HG03066 (cell line): Measurements from ENCODE around the gene MYO1E.

Experiments used
- ATAC-seq: cut with Tn5 transposase; IDR thresholded peaks from one replicate; pipeline ENCODE4 v1.9.1; 2021; ENCODE audit warnings: low read depth; ENCODE audit not compliant: unreplicated experiment

MYO1E gene

DNA sequence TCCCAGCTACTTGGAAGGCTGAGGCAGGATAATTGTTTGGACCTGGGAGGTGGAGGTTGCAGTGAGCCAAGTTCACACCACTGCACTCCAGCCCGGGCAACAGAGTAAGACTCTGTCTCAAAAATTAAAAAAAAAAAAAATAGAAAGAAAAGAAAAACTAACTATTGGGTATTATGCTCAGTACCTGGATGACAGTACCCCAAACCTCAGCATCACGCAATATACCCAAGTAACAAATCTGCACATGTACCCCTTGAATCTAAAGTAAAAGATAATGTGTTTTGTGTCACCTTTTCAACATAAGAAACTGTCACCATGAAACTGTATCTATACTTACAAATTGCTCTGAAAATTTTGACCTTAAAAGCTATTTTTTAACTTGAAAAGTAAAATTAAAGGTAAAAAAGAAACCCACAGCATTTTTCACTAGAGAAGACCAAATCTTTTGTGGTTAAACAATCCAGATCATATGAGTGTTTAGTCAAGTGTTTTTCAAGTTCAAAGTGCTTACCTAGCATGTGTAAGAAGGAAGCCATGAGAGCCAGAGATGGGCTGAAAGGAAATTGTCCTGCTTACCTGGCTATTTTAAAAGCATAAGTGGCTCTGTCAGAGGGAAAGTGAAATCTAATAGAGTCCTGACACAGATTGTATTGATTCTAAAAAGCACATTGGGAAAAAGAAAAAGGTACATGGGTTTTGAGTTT lies 50.5 kb downstream of the MYO1E start:
- ATAC-seq = no peak

DNA sequence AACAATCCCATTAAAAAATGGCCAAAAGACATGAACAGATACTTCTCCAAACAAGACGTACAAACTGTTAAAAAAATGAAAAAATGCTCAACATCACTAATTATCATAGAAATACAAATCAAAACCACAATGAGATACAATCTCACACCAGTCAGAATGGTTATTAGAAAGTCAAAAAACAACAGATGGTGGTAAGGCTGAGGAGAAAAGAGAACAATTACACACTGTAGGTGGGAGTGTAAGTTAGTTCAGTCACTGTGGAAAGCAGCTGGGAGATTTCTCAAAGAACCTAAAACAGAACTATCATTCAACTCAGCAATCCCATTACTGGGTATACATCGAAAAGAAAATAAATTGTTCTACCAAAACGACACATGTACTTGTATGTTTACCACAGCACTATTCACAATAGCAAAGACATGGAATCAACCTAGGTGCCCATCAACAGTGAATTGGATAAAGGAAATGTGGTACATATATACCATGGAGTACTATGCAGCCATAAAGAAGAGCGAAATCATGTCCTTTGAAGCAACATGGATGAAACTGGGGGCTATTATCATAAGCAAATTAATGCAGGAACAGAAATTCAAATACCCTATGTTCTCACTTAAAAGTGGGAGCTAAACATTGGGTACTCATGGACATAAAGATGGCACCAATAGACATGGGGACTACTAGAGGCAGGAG lies 51.5 kb downstream of the MYO1E start:
- ATAC-seq = no peak

DNA sequence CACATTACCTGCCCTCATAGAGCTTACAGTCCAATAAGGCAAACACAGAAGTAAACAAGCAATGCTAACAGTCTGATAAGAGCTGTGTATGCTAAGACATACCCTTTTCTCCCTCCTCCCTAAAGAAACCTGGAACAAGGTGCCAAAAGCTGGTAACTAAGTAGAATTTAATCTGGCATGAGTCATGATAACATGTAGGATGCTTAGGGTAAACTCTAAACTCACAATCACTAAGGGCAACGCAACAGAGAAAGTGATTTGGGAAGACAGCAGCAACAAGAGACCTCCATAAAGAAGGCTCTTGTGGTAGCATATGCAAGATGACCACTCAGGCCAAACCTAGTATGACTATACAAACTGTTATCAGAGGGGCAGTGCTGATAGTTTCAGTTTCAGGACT lies 55.5 kb downstream of the MYO1E start:
- no peak for ATAC-seq

DNA sequence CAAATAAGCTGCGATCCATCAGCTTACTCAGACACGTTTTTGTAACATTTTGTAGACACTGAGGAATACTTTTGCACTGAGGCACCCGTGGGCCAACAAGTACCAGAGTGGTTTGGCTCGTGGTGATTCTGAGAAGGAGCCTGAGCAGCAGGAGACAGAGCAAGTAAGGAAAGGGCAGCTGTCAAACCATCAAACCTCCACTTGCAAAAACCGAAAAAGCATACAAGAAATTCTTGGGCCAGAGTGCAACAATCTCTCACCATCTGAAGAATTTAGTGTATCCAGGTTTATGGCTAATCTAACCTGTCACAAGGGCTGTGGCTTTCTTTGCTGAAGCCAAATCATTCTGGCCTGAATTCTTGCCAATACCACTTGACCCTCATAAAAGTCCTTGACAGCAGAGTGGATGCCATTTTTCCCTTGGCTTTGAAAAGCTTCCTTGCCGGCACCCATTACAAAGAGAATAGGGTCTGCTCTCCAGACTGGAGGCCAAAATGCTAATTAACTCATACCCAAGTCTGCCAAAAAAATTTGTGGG lies 56.7 kb downstream of the MYO1E start:
- ATAC-seq = no peak

DNA sequence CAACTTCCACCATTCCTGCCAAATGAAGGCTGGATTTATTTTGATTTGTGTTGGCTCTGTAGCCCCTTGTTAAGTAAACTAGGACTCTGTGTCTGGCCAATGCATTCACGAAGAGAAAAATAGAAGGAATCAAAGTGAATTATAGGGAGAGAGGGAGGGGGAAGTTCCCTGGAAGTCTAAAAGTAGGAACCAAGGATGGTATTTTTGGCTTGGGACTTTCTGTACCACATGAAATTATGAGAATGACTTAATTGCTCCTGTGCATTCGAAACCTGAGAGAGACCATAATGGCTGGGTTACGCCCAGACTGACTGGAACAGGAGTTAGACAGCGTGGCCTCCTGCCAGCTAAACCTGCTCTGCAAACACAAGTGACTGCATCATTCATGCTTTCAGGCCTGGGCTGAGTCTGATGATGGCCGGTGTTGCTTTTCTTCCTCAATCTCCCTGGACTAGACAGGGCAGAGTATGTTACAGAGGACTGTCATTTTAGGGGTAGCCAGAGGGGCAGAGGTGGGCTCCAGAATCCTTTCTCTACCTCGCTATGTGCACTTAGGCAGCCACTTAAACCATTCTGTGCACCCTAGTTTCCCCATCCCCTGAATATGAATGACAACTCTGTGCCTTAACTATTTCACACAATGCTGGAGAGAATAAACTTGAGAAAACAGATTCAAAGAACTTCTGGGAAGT lies 58.9 kb downstream of the MYO1E start:
- peak; percentile 74 for ATAC-seq

DNA sequence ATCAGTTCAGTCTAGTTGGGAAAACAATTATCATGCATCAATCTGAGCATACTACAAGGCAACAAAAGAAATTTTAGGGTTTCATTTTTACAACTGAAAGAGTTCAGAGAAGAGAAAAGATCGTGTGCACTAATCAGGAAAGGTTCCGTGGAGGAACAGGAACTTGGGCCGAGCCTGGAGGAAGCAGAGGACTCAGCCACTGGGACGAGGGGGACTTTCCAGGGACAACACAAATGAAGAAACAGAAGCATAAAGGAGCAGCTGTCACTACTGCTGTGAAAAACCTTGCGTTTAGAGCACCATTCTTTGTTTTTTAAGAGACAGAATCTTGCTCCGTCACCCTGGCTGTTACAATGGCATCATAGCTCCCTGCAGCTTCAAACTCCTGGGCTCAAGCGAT lies 60.5 kb downstream of the MYO1E start:
- ATAC-seq = no peak

DNA sequence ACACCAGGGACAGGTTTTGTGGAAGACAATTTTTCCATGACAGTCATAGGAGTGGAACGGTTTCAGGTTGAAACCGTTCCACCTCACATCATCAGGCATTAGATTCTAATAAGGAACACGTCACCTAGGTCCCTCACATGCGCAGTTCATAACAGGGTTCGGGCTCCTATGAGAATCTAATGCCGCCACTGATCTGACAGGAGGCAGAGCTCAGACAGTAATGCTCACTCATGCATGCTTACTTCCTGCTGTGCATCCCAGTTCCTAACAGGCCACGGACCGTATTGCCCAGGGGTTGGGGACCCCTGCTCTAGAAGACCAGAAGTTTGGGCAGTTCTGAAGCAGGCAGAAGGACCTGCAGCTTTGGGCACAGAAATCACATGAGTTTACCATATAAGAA lies 61.5 kb downstream of the MYO1E start:
- ATAC-seq = no peak

DNA sequence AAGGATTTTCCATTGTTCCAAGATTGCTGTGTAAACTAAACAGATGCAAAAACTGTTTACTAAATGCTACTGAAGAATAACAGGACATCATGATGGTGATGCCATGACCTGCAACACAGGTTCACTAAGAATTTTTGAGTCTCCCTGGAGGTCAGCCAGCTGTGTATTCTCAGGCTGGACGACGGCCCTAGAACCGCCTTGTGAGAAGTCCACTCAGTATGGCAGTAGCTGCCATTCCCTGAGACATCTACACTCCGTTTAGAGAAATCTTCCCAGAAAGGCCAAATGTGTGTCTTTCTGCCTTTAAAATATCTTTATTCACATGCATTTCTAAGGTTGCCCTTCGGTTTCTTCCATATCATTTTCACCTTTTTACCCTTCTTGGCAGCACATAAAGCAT lies 63.3 kb downstream of the MYO1E start:
- no peak for ATAC-seq

DNA sequence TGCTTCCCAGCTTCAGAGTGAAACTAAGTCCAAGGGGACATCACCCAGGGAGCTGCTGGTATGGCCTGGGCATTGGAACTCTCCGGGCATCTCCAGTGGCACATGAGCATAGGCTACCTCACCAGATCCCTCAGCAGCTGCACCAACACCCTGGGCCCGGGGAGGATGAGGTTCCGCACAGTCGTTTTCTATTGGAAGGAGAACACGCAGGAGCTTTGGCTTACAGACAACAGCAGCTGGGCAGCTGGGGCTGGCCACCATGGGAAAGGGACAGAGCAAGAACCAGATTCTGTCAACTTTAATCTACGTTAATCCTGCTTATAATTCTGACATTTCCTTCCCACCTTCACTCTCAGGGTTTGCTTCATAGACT lies 65.5 kb downstream of the MYO1E start:
- no peak for ATAC-seq

DNA sequence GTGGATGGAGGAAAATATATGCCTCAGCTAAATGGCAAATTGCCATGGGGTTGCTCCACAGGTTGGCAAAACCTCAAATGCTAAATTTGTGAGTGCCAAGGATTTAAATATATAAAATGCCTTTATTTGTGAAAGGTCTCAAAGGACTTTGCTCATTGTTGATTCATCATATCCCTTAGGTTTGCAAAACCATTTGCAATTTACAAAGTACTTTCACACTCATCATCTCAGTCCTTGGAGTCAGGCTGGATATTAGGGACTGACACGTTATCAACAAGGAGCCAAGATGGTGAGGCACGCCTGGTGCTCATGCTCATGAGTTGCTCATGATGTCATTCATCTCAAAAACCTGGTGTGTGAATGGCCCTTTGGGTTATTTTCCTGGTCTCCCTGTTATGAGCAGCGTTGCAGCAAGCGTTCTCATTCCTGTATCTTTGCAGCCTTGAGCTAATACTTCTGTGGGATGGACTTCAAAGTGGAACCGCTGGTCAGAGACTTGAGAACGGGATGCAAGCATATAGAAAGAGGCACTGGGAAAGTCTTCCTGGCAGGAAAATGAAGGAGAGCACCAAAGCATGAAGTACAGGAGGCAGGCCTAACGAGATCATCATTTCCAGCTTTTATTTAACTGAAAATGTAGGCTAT lies 66.0 kb downstream of the MYO1E start:
- no peak for ATAC-seq

DNA sequence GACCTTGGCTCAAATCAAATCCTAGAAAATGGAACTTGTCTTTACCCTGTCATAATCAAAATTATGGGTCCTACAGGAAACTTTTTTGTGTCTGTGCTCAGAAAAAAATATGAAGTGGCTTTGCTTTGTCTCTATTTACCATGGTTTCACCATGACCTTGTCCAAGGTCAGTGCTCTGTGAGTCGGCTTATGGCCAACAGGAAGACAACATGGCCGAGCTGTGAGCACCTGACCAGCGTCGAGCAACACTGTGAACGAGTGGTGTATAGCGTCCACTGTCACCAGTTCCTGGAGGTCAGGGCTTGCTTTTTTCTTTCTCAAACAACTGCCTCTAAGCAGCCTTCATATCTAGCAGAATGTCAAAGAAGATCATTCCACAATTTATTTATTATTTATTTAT lies 67.9 kb downstream of the MYO1E start:
- ATAC-seq = no peak

DNA sequence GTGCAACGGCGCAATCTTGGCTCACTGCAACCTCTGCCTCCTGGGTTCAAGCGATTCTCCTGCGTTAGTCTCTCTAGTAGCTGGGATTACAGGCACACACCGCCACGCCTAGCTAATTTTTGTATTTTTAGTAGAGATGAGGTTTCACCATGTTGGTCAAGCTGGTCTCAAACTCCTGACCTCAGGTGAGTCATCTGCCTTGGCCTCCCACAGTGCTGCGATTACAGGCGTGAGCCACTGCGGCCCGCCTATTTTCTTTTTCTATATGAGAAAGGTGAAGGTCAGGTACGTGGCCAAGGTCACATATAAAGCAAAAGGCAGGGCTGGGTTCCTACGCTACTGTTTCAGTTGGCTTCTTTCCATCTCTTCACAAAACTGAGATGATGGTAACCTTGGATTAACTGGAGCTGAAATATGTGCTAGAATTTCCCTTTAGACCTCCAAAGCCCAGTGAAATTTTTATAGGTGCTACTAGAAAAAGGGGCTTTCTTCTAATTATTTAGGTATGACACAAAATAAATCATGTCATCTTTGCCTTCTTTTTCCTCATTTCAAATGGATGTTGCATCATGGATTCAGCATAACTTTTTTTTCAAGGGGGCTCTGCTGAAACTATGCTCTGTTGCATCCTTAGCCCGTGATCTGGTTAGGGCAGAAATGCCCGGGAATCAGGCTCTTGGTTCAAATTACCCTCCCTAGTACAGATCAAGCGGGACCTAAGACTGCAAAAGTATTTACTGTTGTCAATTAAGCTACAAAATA lies 68.5 kb downstream of the MYO1E start:
- no peak for ATAC-seq

DNA sequence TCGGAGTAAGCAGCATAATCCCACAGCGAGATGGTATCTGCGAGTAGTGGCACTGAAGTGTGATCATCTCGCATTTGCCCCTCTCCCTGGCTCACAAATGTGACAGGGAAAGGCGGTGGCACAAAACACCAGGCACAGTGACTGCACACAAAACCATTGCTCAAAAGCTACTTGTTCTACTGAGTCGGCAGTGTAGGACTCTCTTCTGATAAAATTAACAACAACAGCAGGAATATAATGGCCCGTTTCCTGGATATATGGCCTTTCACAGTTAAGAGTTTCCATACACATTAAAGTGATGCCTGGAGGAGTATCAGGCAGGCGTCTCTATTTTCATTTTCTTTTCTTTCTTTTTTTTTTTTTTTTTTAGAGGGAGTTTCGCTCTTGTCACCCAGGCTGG lies 69.0 kb downstream of the MYO1E start:
- ATAC-seq = no peak

DNA sequence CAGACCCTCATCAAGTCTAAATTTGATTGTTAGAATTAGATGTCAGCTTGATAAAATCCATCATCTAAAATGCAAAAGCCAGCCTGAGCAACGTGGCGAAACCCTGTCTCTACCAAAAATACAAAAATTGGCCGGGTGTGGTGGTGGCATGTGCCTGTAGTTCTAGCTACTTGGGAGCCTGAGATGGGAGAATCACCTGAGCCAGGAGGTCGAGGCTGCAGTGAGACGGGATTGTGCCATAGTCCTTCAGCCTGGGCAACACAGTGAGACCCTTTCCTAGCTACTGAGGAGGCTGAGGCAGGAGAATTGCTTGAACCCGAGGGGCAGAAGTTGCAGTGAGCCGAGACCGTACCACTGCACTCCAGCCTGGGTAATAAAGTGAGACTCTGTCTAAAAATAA lies 69.5 kb downstream of the MYO1E start:
- no peak for ATAC-seq

DNA sequence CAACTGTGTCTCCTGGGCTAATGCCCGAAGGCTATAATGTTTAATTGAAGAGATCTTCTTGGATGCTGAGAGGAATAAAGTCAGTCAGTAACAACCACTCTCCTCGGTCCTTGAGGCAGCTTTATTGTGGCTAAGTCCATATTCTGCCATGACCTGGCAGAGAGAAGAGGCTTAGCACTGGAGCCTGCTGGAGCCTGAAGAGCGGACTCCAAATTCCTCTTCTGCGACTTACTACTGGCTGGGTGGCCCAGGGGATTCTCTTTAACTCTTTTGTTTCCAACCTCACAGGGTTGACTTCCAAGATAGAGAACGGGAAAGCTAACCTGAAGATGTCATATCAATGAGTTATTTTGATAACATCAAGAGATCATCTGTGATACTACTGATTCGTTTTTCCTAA lies 71.1 kb downstream of the MYO1E start:
- no peak for ATAC-seq

DNA sequence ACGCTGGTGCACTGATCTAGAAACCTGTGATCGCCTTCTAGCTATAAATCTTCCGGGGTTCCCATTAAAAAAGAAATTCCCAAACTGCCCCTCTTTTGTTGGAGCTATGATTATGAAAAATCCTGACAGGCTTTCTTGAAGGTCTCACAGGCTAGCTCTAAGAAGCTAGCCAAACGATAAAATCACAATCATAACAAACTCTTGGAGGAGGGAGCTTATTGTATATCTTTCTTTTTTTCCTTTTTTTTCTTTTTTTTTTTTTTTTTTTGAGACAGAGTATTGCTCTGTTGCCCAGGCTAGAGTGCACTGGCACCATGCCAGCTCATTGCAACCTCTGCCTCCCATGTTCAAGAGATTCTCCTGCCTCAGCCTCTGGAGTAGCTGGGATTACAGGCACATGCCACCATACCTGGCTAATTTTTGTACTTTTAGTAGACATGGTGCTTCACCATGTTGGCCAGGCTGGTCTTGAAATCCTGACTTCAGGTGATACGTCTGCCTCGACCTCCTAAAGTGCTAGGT lies 72.0 kb downstream of the MYO1E start:
- no peak for ATAC-seq

DNA sequence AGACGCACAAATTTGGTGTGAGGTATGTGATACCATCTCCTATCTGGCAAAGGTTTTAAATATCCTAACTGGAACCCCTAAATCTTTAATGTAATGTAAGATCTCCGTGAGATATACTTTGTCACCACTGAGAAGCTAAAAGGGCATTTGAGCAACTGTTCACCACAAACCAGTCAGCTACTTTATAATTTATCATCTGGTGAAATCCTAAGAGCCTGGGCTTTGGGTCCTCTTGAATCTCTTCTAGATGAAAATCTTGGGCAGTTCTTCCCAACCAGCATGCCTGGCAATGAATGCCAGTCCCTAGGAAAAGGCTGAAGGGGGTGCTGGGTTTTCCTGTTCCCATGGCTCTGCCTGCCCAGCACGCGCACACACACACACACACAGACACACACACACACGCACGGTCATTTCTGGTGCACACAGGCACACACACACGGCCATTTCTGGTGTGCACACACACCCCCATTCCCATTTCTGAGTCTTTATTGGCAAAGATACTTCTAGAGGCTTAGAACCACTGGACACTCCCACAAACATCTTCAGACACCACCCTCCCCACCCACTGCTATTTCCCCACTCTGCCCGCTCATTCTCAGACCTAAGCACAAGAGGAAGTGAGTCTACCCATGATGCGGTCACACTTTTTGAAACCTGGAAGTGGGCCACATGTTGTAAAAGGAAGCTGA lies 72.6 kb downstream of the MYO1E start:
- ATAC-seq = peak; percentile 56

DNA sequence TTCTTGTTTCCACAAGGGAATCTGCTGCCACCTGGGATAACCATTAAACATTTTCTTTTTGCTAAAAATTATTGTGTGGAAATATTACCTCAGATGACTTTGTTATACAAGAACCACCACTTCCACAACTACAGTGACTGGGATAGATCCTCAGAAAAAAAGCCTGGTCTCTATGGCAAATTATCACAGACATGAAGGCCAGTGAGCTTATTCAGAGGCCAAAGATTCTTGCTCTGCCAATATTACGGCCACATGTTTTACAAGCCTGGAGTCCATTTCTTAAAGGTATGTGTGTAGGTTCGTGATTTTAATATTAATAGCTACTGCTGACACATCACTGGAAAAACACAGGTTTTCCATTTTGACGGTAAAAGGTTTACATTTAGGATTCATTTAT lies 73.8 kb downstream of the MYO1E start:
- ATAC-seq = no peak

DNA sequence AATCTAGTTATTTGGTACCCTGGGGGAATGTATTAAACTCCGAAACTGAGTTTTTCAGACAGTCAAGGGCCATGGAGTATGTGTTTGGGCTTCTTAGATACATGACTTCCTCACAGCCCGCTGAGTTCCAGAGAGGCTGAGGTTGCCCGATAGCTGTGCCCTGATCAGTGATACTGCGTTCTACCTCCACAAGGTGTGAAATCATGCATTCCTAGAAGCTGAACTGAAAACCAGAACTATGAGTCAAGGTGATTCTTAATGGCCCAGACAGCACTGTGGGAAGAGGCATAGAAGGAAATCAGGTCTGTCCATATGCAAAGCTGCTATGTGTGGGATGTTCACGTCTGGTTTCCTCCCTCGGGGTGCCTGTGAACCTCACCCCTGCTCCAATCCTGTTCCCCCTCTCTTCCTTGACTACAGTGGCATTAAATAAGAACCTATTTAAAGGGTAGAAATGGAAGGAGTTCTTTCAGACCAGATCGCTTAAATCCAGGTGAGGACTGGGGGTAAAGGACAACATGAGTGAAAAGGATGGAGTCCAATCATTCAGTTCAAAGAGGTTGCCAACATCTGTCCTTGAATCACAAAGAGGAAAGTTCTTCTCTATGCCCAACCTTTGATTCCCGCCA lies 74.3 kb downstream of the MYO1E start:
- peak; percentile 67 for ATAC-seq
